NCI-H524 (cell line): ENCODE results near the gene KANSL1L.
"Not testable (repeated sequence)": the region's sequence is repeated elsewhere in the genome, so short reads cannot be mapped to it uniquely, and the experiment has no call there.

Source experiments
- DNase-seq, 2 experiments: peaks; one replicate each; lab custom pipeline; 2025; lab: John Stamatoyannopoulos, UW

KANSL1L gene

GRCh38 chr2:210171309-210172218 is at the start of gene KANSL1L:
Gene KANSL1L, minus strand, starts transcription at chr2:210171409. Its CDS starts 16,827 bp downstream, at chr2:210154582.
- peak; percentile 89 to 96 for DNase-seq

- no peak for DNase-seq
These were observed 43.9 kb upstream of the KANSL1L start for GRCh38 chr2:210215120-210215519.

GRCh38 chr2:210210185-210210584 is 39.0 kb upstream of the KANSL1L start:
- no peak for DNase-seq

GRCh38 chr2:210207929-210208328 is 36.7 kb upstream of the KANSL1L start:
- DNase-seq = no peak

- no peak for DNase-seq
These were observed 32.3 kb upstream of the KANSL1L start for GRCh38 chr2:210203558-210203957.

- DNase-seq = no peak
These were observed 31.9 kb upstream of the KANSL1L start for GRCh38 chr2:210203147-210203546.

GRCh38 chr2:210199854-210200253 is 28.6 kb upstream of the KANSL1L start:
- DNase-seq = no peak

- DNase-seq = peak in 1 of 2 experiments; percentile 4
These were observed 28.1 kb upstream of the KANSL1L start for GRCh38 chr2:210199186-210199765.

GRCh38 chr2:210198326-210198725 is 27.1 kb upstream of the KANSL1L start:
- DNase-seq = no peak

- DNase-seq = no peak
These were observed 26.5 kb upstream of the KANSL1L start for GRCh38 chr2:210197720-210198119.

GRCh38 chr2:210195101-210195852 is 24.1 kb upstream of the KANSL1L start:
- DNase-seq = peak in 1 of 2 experiments; percentile 69

GRCh38 chr2:210190345-210190744 is 19.1 kb upstream of the KANSL1L start:
- no peak for DNase-seq

- DNase-seq = no peak
These were observed 18.4 kb upstream of the KANSL1L start for GRCh38 chr2:210189452-210190138.

- peak in 1 of 2 experiments; percentile 75 for DNase-seq
These were observed 17.5 kb upstream of the KANSL1L start for GRCh38 chr2:210188755-210189154.

GRCh38 chr2:210188190-210188589 is 17.0 kb upstream of the KANSL1L start:
- peak in 1 of 2 experiments; percentile 2 for DNase-seq

GRCh38 chr2:210183936-210184335 is 12.7 kb upstream of the KANSL1L start:
- DNase-seq = not testable (repeated sequence)

- peak; percentile 28 to 67 for DNase-seq
These were observed 10.4 kb upstream of the KANSL1L start for GRCh38 chr2:210181606-210182088.

GRCh38 chr2:210181033-210181605 is 9.9 kb upstream of the KANSL1L start:
- not testable (repeated sequence) for DNase-seq

- no peak for DNase-seq
These were observed 9.3 kb upstream of the KANSL1L start for GRCh38 chr2:210180477-210180876.

GRCh38 chr2:210179351-210179990 is 8.3 kb upstream of the KANSL1L start:
- DNase-seq = no peak

GRCh38 chr2:210177769-210178168 is 6.6 kb upstream of the KANSL1L start:
- DNase-seq = no peak
